Fibroblast of lung (primary cell): ENCODE measurements around the gene FBXO7.

Experiments
- EZH2 ChIP-seq: IDR thresholded peaks from 2 replicates; pipeline ENCODE4 v1.5.1; 2012; ENCODE audit warnings: low read length, control low read depth, mild to moderate bottlenecking; ENCODE audit errors: missing control alignments
- TF ChIP-seq, protein P1 (sequence below), 2 donors: IDR thresholded peaks in 1 of 2; conservative IDR thresholded peaks in 1 of 2; 1 replicate in 1 of 2; 2 replicates in 1 of 2; pipeline ENCODE4 v1.5.1; 2011 to 2012; ENCODE audit warnings: low read length in 2 of 2, control low read depth in 1 of 2, inconsistent platforms in 1 of 2, low read depth in 1 of 2, mild to moderate bottlenecking in 1 of 2

DNA sequence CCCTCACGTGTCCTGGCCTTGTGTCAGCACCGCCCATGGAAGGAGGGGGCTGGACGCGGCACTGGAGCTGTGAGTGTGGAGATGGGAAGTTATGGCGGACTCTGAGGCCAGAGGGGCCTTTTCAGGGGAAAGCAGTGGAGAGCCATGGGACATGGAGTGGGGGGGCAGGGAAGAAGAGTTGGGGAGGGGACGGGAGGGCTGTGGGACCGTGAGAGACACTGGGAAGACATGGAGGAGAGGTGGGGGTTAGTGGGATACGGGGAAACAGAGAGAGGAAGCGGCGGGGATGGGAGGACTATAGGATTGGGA is 58.2 kb downstream of the FBXO7 start:
- TF ChIP-seq, protein P1, sequence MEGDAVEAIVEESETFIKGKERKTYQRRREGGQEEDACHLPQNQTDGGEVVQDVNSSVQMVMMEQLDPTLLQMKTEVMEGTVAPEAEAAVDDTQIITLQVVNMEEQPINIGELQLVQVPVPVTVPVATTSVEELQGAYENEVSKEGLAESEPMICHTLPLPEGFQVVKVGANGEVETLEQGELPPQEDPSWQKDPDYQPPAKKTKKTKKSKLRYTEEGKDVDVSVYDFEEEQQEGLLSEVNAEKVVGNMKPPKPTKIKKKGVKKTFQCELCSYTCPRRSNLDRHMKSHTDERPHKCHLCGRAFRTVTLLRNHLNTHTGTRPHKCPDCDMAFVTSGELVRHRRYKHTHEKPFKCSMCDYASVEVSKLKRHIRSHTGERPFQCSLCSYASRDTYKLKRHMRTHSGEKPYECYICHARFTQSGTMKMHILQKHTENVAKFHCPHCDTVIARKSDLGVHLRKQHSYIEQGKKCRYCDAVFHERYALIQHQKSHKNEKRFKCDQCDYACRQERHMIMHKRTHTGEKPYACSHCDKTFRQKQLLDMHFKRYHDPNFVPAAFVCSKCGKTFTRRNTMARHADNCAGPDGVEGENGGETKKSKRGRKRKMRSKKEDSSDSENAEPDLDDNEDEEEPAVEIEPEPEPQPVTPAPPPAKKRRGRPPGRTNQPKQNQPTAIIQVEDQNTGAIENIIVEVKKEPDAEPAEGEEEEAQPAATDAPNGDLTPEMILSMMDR (conservative IDR thresholded peaks at IDR 0.05 in 1 of 2, IDR thresholded peaks at IDR 0.05 in 1 of 2; ENCODE audit: low read depth in 1 of 2, low read length in 2 of 2): no peak
- no peak for TF ChIP-seq EZH2
